CD14-positive monocyte (primary cell): ENCODE results near the gene SIN3A. TPM values are rescaled to one million over a fixed set of nuclear protein-coding genes. Genes with fewer than 3 reads are reported as not detected.
A peak's percentile ranks its signal among the peaks of the same experiment; 100 is the strongest.

Experiments used
- DNase-seq, 3 donors: peaks; one replicate each; pipeline ENCODE4 v3.0.0-alpha.2; 2011 to 2022
- H2AFZ ChIP-seq: 2 replicates; pipeline ENCODE4 v1.6.0; 2012; ENCODE audit warnings: mild to moderate bottlenecking, low read depth, low read length, inconsistent platforms; ENCODE audit not compliant: insufficient read depth, poor library complexity, severe bottlenecking
- H3K27ac ChIP-seq, 2 donors: 1 replicate in 1 of 2; 2 replicates in 1 of 2; pipeline ENCODE4 v1.5.1; 2012 to 2013; ENCODE audit warnings: low read length in 2 of 2, control low read depth in 1 of 2, inconsistent platforms in 1 of 2, low read depth in 1 of 2, mild to moderate bottlenecking in 1 of 2
- H3K27me3 ChIP-seq, 2 donors: one replicate each; pipeline versions ENCODE4 v1.6.0 to v1.6.1; 2011 to 2013; ENCODE audit warnings: low read length in 2 of 2; ENCODE audit not compliant: control insufficient read depth in 2 of 2, insufficient read depth in 2 of 2
- H3K36me3 ChIP-seq, 2 donors: replicated peaks in 1 of 2; 1 replicate in 1 of 2; 2 replicates in 1 of 2; pipeline versions ENCODE4 v1.5.1 to v1.6.1; 2012 to 2013; ENCODE audit warnings: low read length in 2 of 2, control low read depth in 1 of 2, inconsistent platforms in 1 of 2, mild to moderate bottlenecking in 1 of 2; ENCODE audit not compliant: insufficient read depth in 2 of 2, control insufficient read depth in 1 of 2
- H3K4me1 ChIP-seq, 2 donors: 1 replicate in 1 of 2; 2 replicates in 1 of 2; pipeline versions ENCODE4 v1.5.1 to v1.6.1; 2012 to 2013; ENCODE audit warnings: low read length in 2 of 2, control low read depth in 1 of 2, inconsistent platforms in 1 of 2, mild to moderate bottlenecking in 1 of 2, moderate library complexity in 1 of 2; ENCODE audit not compliant: insufficient read depth in 2 of 2, control insufficient read depth in 1 of 2
- H3K4me2 ChIP-seq: replicated peaks from 2 replicates; pipeline ENCODE3; 2012; ENCODE audit warnings: low read length, moderate library complexity, mild to moderate bottlenecking; ENCODE audit not compliant: poor library complexity, severe bottlenecking; ENCODE audit errors: extremely low read depth
- H3K4me3 ChIP-seq, 3 experiments: fragments of 200-600 bp in 1 of 3; sonication (generic) in 1 of 3; replicated peaks in 1 of 3; 1 replicate in 2 of 3; 2 replicates in 1 of 3; pipeline ENCODE4 v1.5.1; 2011 to 2013; ENCODE audit warnings: low read length in 3 of 3, mild to moderate bottlenecking in 3 of 3, control low read depth in 2 of 3, low read depth in 2 of 3, inconsistent platforms in 1 of 3, moderate library complexity in 1 of 3
- H3K79me2 ChIP-seq: 2 replicates; pipeline ENCODE4 v1.6.0; 2012; ENCODE audit warnings: mild to moderate bottlenecking, control low read depth, inconsistent platforms, low read length, moderate library complexity; ENCODE audit not compliant: insufficient read depth
- H3K9ac ChIP-seq: 2 replicates; pipeline ENCODE4 v1.6.0; 2017; ENCODE audit warnings: low read length, mild to moderate bottlenecking; ENCODE audit not compliant: insufficient read depth, poor library complexity, severe bottlenecking
- H3K9me3 ChIP-seq, 2 donors: replicated peaks in 1 of 2; 1 replicate in 1 of 2; 2 replicates in 1 of 2; pipeline versions ENCODE4 v1.5.1 to v1.6.1; 2012 to 2013; ENCODE audit warnings: low read length in 2 of 2, control low read depth in 1 of 2; ENCODE audit not compliant: control insufficient read depth in 1 of 2, insufficient read depth in 1 of 2
- H4K20me1 ChIP-seq: 2 replicates; pipeline ENCODE4 v1.6.0; 2012; ENCODE audit warnings: mild to moderate bottlenecking, low read length, control low read depth, moderate library complexity; ENCODE audit not compliant: insufficient read depth
- H3K27ac Mint-ChIP-seq, 7 donors: one replicate each; pipeline ENCODE4 v1.8.0; 2020; ENCODE audit warnings: mild to moderate bottlenecking in 7 of 7, mixed read lengths in 7 of 7, moderate library complexity in 6 of 7, inconsistent platforms in 2 of 7
- H3K27me3 Mint-ChIP-seq, 3 donors: one replicate each; pipeline ENCODE4 v1.8.0; 2021 to 2022; ENCODE audit warnings: low read depth in 3 of 3, mild to moderate bottlenecking in 3 of 3, mixed read lengths in 3 of 3, moderate library complexity in 3 of 3, inconsistent platforms in 1 of 3
- H3K36me3 Mint-ChIP-seq, 2 donors: one replicate each; pipeline ENCODE4 v1.8.0; 2020; ENCODE audit warnings: mixed read lengths in 2 of 2, inconsistent platforms in 1 of 2, mild to moderate bottlenecking in 1 of 2
- H3K4me1 Mint-ChIP-seq: one replicate; pipeline ENCODE4 v1.8.0; 2020; ENCODE audit warnings: mild to moderate bottlenecking, mixed read lengths
- H3K4me3 Mint-ChIP-seq, 2 donors: one replicate each; pipeline ENCODE4 v1.8.0; 2020; ENCODE audit warnings: mild to moderate bottlenecking in 2 of 2, mixed read lengths in 2 of 2, moderate library complexity in 1 of 2
- H3K9me3 Mint-ChIP-seq, 7 donors: one replicate each; pipeline ENCODE4 v1.8.0; 2020 to 2022; ENCODE audit warnings: mixed read lengths in 7 of 7, mild to moderate bottlenecking in 6 of 7, moderate library complexity in 6 of 7, inconsistent platforms in 2 of 7
- WGBS: methylation state at CpG from one replicate; pipeline ENCODE4 v1.1.5; 2013; ENCODE audit warnings: missing lambda C conversion rate; ENCODE audit not compliant: insufficient coverage; 5-methylcytosine and 5-hydroxymethylcytosine counted together
- intact Hi-C, 2 donors: fragments of 100-400 bp; cut with micrococcal nuclease; formaldehyde crosslinking; loops; one replicate each; pipeline versions ENCODE4 v1.15.0 to v1.15.1; 2023
- polyA plus RNA-seq, 3 donors: library from polyadenylated mRNA; depleted of rRNA in 1 of 3; unstranded in 2 of 3; stranded (reverse) in 1 of 3; fragments of 300-500 nt in 2 of 3; fragments of >200 nt in 1 of 3; fragmentation: Illumina TruSeq in 2 of 3; gene quantifications; 1 replicate in 2 of 3; 2 replicates in 1 of 3; pipeline ENCODE4 v1.2.3, GENCODE V29; 2012 to 2021
- TF ChIP-seq, protein P1 (sequence below): fragments of 200-600 bp; IDR thresholded peaks from one replicate; pipeline ENCODE4 v1.8.0; 2022; ENCODE audit warnings: antibody characterized with exemption, mild to moderate bottlenecking

The SIN3A gene
- polyA plus RNA-seq, 3 donors = 2.3 to 20.7 (median 7.9) TPM

DNA sequence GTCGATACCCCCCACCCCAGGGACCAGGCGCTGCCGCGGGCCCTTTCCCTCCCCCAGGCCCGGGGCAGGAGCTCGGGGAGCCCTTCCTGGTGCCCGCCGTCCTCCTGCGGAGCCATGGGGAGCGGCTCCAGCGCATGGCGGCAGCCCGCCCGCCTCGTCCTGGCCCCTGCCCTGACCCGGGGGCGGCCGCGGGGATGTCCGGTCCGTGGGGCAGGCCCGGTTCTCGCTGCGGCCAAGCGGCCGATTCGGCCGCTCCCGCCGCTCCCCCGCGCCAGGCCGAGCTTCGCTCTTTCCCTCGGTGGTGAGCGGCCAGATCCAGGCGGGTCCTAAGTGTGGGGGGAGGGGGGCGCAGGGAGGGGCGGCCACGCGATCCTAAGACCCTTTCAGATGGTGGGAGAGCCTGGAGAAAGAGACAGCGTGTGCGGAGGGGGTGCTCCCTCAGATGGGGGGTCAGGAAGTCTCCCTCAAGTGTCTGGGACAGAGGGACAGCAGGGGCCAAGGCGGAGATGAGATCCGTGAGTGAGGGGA, 103.4 kb downstream of the SIN3A start:
- peaks cover 20% of the 10 kb centered on the region in 2 donors for H3K9me3 ChIP-seq
- Mint-ChIP-seq H3K27ac (no peak overlapping the region), H3K4me1 (peaks cover 49% of the 10 kb centered on the region), H3K27me3 (peaks cover 44 to 75% (median 56%) of the 10 kb centered on the region in 3 donors), H3K4me3 (peak overlapping the region; percentile 89 to 98), H3K36me3 (peaks cover 8% of the 10 kb centered on the region in 2 donors), H3K9me3 (peaks cover 15 to 39% (median 24%) of the 10 kb centered on the region in 7 donors)
- peak overlapping the region; percentile 97 for H3K4me2 ChIP-seq
- peak overlapping the region; percentile 56 for H3K9ac ChIP-seq
- H3K4me3 ChIP-seq = peak overlapping the region; percentile 52 to 88 (median 70)
- H3K36me3 ChIP-seq = no peaks in the 10 kb centered on the region
- WGBS = 2% methylated on average over 43 of the region's 45 CpGs
- no peaks in the 10 kb centered on the region for H3K79me2 ChIP-seq
- intact Hi-C loops = no loop called here
- no peak overlapping the region for H3K27ac ChIP-seq
- H2AFZ ChIP-seq = peak overlapping the region; percentile 78
- TF ChIP-seq, protein P1, sequence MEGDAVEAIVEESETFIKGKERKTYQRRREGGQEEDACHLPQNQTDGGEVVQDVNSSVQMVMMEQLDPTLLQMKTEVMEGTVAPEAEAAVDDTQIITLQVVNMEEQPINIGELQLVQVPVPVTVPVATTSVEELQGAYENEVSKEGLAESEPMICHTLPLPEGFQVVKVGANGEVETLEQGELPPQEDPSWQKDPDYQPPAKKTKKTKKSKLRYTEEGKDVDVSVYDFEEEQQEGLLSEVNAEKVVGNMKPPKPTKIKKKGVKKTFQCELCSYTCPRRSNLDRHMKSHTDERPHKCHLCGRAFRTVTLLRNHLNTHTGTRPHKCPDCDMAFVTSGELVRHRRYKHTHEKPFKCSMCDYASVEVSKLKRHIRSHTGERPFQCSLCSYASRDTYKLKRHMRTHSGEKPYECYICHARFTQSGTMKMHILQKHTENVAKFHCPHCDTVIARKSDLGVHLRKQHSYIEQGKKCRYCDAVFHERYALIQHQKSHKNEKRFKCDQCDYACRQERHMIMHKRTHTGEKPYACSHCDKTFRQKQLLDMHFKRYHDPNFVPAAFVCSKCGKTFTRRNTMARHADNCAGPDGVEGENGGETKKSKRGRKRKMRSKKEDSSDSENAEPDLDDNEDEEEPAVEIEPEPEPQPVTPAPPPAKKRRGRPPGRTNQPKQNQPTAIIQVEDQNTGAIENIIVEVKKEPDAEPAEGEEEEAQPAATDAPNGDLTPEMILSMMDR = no peak
- peaks cover 8% of the 10 kb centered on the region for H4K20me1 ChIP-seq
- no peak for DNase-seq
- H3K27me3 ChIP-seq = peaks cover 21 to 54% of the 10 kb centered on the region in 2 donors
- peaks cover 40% of the 10 kb centered on the region in 2 donors for H3K4me1 ChIP-seq

DNA sequence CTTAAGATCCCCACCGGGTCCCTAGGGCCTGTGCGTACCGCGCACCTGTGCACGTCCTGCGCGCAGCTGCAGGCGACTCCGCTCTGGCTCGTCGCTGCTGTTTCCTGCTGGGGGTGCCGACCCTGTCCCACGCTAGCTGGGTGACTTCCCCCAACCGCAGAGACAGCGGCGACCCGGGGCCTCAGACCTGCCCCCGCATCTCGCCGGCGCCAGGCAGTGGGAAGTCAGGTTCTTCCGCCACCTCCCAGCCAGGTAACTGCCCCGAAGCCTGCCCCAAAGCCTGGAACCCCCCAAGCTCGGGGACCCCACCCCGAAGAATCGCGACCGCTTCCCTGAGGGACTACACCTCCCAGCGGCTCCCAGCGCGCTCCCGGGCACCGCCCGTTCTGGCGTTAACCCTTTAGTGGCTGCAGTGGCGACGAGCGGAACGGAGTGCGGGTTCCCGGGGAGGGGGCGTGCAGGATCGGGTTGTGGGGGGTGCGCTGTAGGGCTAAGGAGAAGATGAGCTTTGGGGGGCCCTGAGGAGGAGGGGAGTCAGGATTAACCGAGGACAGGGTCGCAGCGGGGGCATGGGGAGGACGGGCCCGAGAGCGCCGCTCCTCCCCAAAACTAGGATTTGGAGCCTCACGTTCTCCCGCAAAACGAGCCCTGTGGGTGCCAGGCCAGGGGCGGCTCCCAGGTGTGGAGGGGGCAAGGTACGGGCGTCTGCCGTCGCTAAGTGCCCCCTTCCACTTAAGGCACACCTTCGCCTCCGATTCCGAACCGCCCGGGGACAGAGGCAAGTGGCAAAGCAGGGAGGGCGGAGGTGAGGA, 104.1 kb downstream of the SIN3A start:
- H3K4me1 ChIP-seq = peaks cover 40% of the 10 kb centered on the region in 2 donors
- TF ChIP-seq, protein P1 = no peak
- peaks cover 21 to 54% of the 10 kb centered on the region in 2 donors for H3K27me3 ChIP-seq
- intact Hi-C loops = no loop called here
- peaks cover 7% of the 10 kb centered on the region for H4K20me1 ChIP-seq
- WGBS = 1% methylated on average over 41 of the region's 65 CpGs
- H3K36me3 ChIP-seq = no peaks in the 10 kb centered on the region
- peaks cover 15 to 39% (median 24%) of the 10 kb centered on the region in 7 donors for H3K9me3 Mint-ChIP-seq
- no peak overlapping the region for H3K27ac ChIP-seq
- peak overlapping the region; percentile 89 to 98 for H3K4me3 Mint-ChIP-seq
- no peaks in the 10 kb centered on the region for H3K79me2 ChIP-seq
- H3K4me1 Mint-ChIP-seq = peaks cover 45% of the 10 kb centered on the region
- peaks cover 20% of the 10 kb centered on the region in 2 donors for H3K9me3 ChIP-seq
- H3K27ac Mint-ChIP-seq = peak overlapping the region in 3 of 7 donors; percentile 5 to 73 (median 57)
- H3K36me3 Mint-ChIP-seq = peaks cover 6 to 7% of the 10 kb centered on the region in 2 donors
- H2AFZ ChIP-seq = peak overlapping the region; percentile 78
- H3K4me2 ChIP-seq = peak overlapping the region; percentile 97
- H3K9ac ChIP-seq = peak overlapping the region; percentile 56
- peaks cover 47 to 75% (median 58%) of the 10 kb centered on the region in 3 donors for H3K27me3 Mint-ChIP-seq
- peak in 1 of 3 donors; percentile 24 for DNase-seq
- peak overlapping the region; percentile 52 to 88 (median 70) for H3K4me3 ChIP-seq
